Endothelial cell (in vitro differentiated cells): ENCODE data around the gene SCNN1B. TPM values are rescaled to one million over a fixed set of nuclear protein-coding genes. Genes with fewer than 3 reads are reported as not detected.
A peak's percentile ranks its signal among the peaks of the same experiment; 100 is the strongest.

Source experiments
- DNase-seq: peaks from one replicate; pipeline ENCODE4 v3.0.0; 2021; ENCODE audit warnings: low spot score
- H3K27ac Mint-ChIP-seq: one replicate; pipeline ENCODE4 v1.8.0; 2021; ENCODE audit warnings: mixed read lengths, inconsistent platforms; ENCODE audit not compliant: unreplicated experiment
- H3K27me3 Mint-ChIP-seq: one replicate; pipeline ENCODE4 v1.8.0; 2021; ENCODE audit warnings: mild to moderate bottlenecking, moderate library complexity, mixed read lengths, inconsistent platforms; ENCODE audit not compliant: unreplicated experiment
- H3K36me3 Mint-ChIP-seq: one replicate; pipeline ENCODE4 v1.8.0; 2021; ENCODE audit warnings: mild to moderate bottlenecking, low read depth, mixed read lengths, inconsistent platforms; ENCODE audit not compliant: unreplicated experiment
- H3K4me1 Mint-ChIP-seq: one replicate; pipeline ENCODE4 v1.8.0; 2021; ENCODE audit warnings: mild to moderate bottlenecking, mixed read lengths, inconsistent platforms; ENCODE audit not compliant: unreplicated experiment
- H3K4me3 Mint-ChIP-seq: one replicate; pipeline ENCODE4 v1.8.0; 2021; ENCODE audit warnings: mild to moderate bottlenecking, mixed read lengths, inconsistent platforms; ENCODE audit not compliant: unreplicated experiment
- H3K9me3 Mint-ChIP-seq: one replicate; pipeline ENCODE4 v1.8.0; 2021; ENCODE audit warnings: mixed read lengths, inconsistent platforms; ENCODE audit not compliant: unreplicated experiment
- total RNA-seq: library from RNA; stranded (reverse); fragmentation: NEBNext Ultra II Directional; extraction: Animal tissue kit (Norgen Biotek cat#: 25700); gene quantifications from one replicate; pipeline ENCODE4 v1.2.1, GENCODE V29; 2021; ENCODE audit not compliant: unreplicated experiment
- TF ChIP-seq, protein P1 (sequence below): fragments of 200-600 bp; sonication (generic); IDR thresholded peaks from one replicate; pipeline ENCODE4 v1.5.0; 2021; ENCODE audit warnings: antibody characterized with exemption; ENCODE audit not compliant: unreplicated experiment

SCNN1B gene
- total RNA-seq, 1 donor from 2014 or later = not detected

- Mint-ChIP-seq H3K4me1 (peaks cover 11% of the 10 kb centered on the region), H3K36me3 (peaks cover 17% of the 10 kb centered on the region), H3K27me3 (peaks cover 3% of the 10 kb centered on the region), H3K9me3 (no peaks in the 10 kb centered on the region), H3K27ac (no peak overlapping the region), H3K4me3 (no peak overlapping the region)
- TF ChIP-seq, protein P1, sequence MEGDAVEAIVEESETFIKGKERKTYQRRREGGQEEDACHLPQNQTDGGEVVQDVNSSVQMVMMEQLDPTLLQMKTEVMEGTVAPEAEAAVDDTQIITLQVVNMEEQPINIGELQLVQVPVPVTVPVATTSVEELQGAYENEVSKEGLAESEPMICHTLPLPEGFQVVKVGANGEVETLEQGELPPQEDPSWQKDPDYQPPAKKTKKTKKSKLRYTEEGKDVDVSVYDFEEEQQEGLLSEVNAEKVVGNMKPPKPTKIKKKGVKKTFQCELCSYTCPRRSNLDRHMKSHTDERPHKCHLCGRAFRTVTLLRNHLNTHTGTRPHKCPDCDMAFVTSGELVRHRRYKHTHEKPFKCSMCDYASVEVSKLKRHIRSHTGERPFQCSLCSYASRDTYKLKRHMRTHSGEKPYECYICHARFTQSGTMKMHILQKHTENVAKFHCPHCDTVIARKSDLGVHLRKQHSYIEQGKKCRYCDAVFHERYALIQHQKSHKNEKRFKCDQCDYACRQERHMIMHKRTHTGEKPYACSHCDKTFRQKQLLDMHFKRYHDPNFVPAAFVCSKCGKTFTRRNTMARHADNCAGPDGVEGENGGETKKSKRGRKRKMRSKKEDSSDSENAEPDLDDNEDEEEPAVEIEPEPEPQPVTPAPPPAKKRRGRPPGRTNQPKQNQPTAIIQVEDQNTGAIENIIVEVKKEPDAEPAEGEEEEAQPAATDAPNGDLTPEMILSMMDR = no peak
- no peak for DNase-seq
Measured at GRCh38 chr16:23402100-23402499, 100.0 kb downstream of the SCNN1B start.

DNA sequence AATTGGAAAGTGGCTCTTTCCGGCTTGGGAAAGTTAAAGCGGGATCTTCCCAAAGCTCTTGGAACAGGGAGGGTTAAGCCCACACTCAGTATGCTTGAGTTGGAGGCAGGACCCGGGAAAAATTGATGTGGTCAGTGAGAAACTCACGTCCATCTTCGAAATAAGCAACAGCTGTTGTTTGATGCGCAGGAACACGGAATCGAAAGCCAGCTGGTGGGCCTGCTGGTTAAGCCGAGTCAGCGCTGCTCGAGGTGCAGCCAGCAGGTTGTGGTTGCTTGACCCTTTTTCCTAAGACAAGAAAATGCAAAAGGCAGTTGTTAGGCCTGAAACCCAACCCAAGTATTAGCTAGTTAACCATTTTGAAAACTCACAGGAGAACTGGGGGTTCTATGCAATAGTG, 101.4 kb downstream of the SCNN1B start:
- peaks cover 15% of the 10 kb centered on the region for H3K36me3 Mint-ChIP-seq
- TF ChIP-seq, protein P1 = no peak
- peaks cover 2% of the 10 kb centered on the region for H3K27me3 Mint-ChIP-seq
- peaks cover 11% of the 10 kb centered on the region for H3K4me1 Mint-ChIP-seq
- H3K4me3 Mint-ChIP-seq = no peak overlapping the region
- H3K27ac Mint-ChIP-seq = no peak overlapping the region
- no peak for DNase-seq
- no peaks in the 10 kb centered on the region for H3K9me3 Mint-ChIP-seq

DNA sequence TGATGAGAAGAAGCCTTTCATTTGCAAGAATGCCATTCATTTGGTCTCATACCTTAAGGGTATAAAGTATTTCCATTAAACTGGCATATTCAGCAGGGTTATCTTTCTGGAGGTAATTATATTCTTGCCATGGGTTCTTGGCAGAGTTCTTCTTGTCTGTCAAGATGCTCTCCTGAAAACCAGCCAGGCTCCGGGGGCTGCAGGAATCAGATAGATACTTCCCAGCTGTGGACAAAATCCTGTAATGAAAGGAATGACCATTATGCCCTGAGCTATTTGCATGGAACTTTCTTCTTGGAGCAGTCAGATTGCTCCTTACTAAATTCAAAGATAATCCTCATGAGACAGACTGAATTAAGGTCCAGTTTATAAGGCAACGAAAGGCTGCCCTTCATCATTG, 103.9 kb downstream of the SCNN1B start:
- no peak overlapping the region for H3K27ac Mint-ChIP-seq
- peaks cover 22% of the 10 kb centered on the region for H3K36me3 Mint-ChIP-seq
- no peaks in the 10 kb centered on the region for H3K4me1 Mint-ChIP-seq
- H3K4me3 Mint-ChIP-seq = no peak overlapping the region
- no peaks in the 10 kb centered on the region for H3K27me3 Mint-ChIP-seq
- no peaks in the 10 kb centered on the region for H3K9me3 Mint-ChIP-seq
- TF ChIP-seq, protein P1 = no peak
- no peak for DNase-seq

- Mint-ChIP-seq H3K27ac (peak overlapping the region; percentile 45), H3K36me3 (peaks cover 22% of the 10 kb centered on the region), H3K27me3 (no peaks in the 10 kb centered on the region), H3K4me3 (no peak overlapping the region), H3K4me1 (no peaks in the 10 kb centered on the region), H3K9me3 (no peaks in the 10 kb centered on the region)
- no peak for DNase-seq
- TF ChIP-seq, protein P1 = no peak
Measured at GRCh38 chr16:23406546-23407240, 104.6 kb downstream of the SCNN1B start.

- H3K4me3 Mint-ChIP-seq = no peak overlapping the region
- TF ChIP-seq, protein P1 = no peak
Measured at GRCh38 chr16:23407436-23408127, 105.5 kb downstream of the SCNN1B start.

More at GRCh38 chr16:23407436-23408127, 105.5 kb downstream of the SCNN1B start:
- Mint-ChIP-seq H3K4me1 (no peaks in the 10 kb centered on the region), H3K27me3 (no peaks in the 10 kb centered on the region), H3K36me3 (peaks cover 19% of the 10 kb centered on the region), H3K27ac (no peak overlapping the region), H3K9me3 (no peaks in the 10 kb centered on the region)
- no peak for DNase-seq
